ENCODE data around the gene ERCC3. TPM values are rescaled to one million over a fixed set of nuclear protein-coding genes. Genes with fewer than 3 reads are reported as not detected.

Gene ERCC3
- total and polyA plus RNA-seq, 5 donors from 2014 or later, result 21.3 to 50.2 (median 25.4) TPM

DNA sequence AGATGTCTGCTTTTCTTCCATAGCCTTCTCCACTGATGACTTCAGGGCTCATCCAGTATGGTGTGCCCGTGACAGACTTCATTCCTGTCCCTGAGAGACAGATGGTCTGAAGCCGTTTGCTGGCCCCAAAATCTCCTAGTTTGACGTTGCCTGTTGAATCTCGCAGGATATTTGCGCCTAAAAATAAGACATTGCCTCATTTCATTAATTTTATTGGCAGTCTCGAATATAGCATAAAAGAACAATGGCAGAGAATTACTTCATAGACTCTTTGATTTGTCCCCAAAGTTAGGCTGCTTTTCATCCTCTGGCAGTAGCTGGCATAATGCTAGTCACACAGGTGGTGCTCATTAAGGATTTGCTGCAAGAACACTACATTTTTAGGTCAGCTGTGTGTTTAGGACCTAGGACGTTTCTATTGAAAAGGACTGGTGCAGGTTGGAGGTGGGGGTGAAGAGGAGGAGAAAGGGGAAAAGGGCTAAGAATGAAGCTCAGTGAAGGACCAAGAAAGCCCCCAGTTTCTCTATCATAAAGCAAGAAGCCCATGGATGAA lies 14.7 kb upstream of the ERCC3 start:
- Mint-ChIP-seq H3K27ac (no peak overlapping the region), H3K9me3 (no peaks in the 10 kb centered on the region), H3K36me3 (peaks cover 38% of the 10 kb centered on the region), H3K27me3 (no peaks in the 10 kb centered on the region), H3K4me1 (peaks cover 0 to 2% (median 0%) of the 10 kb centered on the region in 4 donors), H3K4me3 (no peak overlapping the region)
- H3K36me3 ChIP-seq (ENCODE audit: control insufficient read depth, insufficient read depth, low read length), result peaks cover 64% of the 10 kb centered on the region
- no peaks in the 10 kb centered on the region for H3K27me3 ChIP-seq (ENCODE audit: control insufficient read depth, insufficient read depth, low read length)
- H3K9me3 ChIP-seq (ENCODE audit: control insufficient read depth in 2 of 2, low read length in 2 of 2), result no peaks in the 10 kb centered on the region
- no peak overlapping the region for H3K27ac ChIP-seq (ENCODE audit: insufficient read depth, low read length, poor library complexity, severe bottlenecking)
- H3K4me1 ChIP-seq (ENCODE audit: control insufficient read depth, insufficient read depth, low read length, poor library complexity, severe bottlenecking), result no peaks in the 10 kb centered on the region
- H3K4me3 ChIP-seq (ENCODE audit: low read depth, low read length), result no peak overlapping the region
- no peak for DNase-seq
- no peak for ATAC-seq (ENCODE audit: low read depth in 2 of 2)

DNA sequence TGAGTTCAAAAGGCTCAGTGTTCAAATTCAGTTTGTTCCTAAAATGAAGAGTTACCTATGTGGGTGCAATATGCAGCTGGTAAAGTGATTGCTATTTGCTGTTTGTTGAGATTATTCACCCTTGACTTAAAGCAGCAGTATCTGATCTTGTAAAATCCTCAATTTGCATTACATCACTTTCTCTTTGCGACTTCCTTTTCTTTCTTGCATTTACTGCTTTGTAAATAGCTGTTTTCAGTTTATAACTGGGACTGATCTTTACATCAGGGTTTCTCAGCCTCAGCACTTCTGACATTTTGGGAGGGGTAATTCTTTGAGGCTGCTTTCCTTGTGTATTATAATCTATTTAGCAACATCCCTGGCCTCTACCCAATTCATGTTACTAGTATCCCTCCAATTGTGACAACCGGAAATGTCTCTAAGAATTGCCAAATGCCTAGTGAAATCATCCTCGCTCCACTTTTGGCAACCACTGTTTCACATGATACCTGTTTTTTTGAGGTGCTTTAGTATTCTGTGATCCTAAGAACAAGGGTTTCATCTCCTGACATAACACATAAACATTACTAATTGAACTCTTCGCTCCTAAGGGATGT lies 12.1 kb upstream of the ERCC3 start:
- ATAC-seq (ENCODE audit: low read depth in 2 of 2) (no peak), DNase-seq (no peak)
- Histone ChIP-seq H3K4me3 (ENCODE audit: low read depth, low read length) (no peak overlapping the region), H3K9me3 (ENCODE audit: control insufficient read depth in 2 of 2, low read length in 2 of 2) (no peaks in the 10 kb centered on the region), H3K4me1 (ENCODE audit: control insufficient read depth, insufficient read depth, low read length, poor library complexity, severe bottlenecking) (no peaks in the 10 kb centered on the region), H3K27ac (ENCODE audit: insufficient read depth, low read length, poor library complexity, severe bottlenecking) (no peak overlapping the region), H3K36me3 (ENCODE audit: control insufficient read depth, insufficient read depth, low read length) (peaks cover 44% of the 10 kb centered on the region), H3K27me3 (ENCODE audit: control insufficient read depth, insufficient read depth, low read length) (no peaks in the 10 kb centered on the region)
- no peaks in the 10 kb centered on the region for H3K27me3 Mint-ChIP-seq
- no peak overlapping the region for H3K4me3 Mint-ChIP-seq
- no peaks in the 10 kb centered on the region for H3K9me3 Mint-ChIP-seq
- peaks cover 0 to 1% (median 0%) of the 10 kb centered on the region in 4 donors for H3K4me1 Mint-ChIP-seq
- peak overlapping the region in 2 of 3 donors; percentile 20 to 65 for H3K27ac Mint-ChIP-seq
- H3K36me3 Mint-ChIP-seq, result peaks cover 18% of the 10 kb centered on the region

DNA sequence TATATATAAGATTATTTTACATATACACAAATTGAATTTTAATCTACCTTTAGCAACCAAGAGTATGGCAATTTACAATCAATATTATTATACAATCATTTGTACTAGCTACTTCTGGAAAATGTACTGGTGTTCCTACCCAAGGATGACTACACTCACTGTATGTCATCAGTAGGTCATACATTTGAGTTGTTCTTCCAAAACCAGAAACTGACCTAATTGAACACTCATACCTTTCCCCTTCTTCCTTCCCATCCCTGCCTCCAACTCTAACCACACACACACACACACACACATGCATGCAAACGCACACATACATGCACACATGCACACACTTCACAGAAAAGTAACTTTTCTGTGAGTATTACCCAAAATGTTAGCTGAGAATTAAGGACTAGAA lies 8.2 kb upstream of the ERCC3 start:
- no peak overlapping the region for H3K27ac ChIP-seq (ENCODE audit: insufficient read depth, low read length, poor library complexity, severe bottlenecking)
- Mint-ChIP-seq H3K36me3 (peaks cover 3% of the 10 kb centered on the region), H3K27me3 (no peaks in the 10 kb centered on the region), H3K4me1 (peaks cover 0 to 1% (median 0%) of the 10 kb centered on the region in 4 donors), H3K4me3 (no peak overlapping the region), H3K27ac (peak overlapping the region in 2 of 3 donors; percentile 39 to 48), H3K9me3 (no peaks in the 10 kb centered on the region)
- ATAC-seq (ENCODE audit: low read depth in 2 of 2), result no peak
- no peak for DNase-seq
- H3K27me3 ChIP-seq (ENCODE audit: control insufficient read depth, insufficient read depth, low read length), result no peaks in the 10 kb centered on the region
- no peaks in the 10 kb centered on the region for H3K9me3 ChIP-seq (ENCODE audit: control insufficient read depth in 2 of 2, low read length in 2 of 2)
- H3K4me3 ChIP-seq (ENCODE audit: low read depth, low read length), result no peak overlapping the region
- H3K4me1 ChIP-seq (ENCODE audit: control insufficient read depth, insufficient read depth, low read length, poor library complexity, severe bottlenecking), result no peaks in the 10 kb centered on the region
- peaks cover 15% of the 10 kb centered on the region for H3K36me3 ChIP-seq (ENCODE audit: control insufficient read depth, insufficient read depth, low read length)

DNA sequence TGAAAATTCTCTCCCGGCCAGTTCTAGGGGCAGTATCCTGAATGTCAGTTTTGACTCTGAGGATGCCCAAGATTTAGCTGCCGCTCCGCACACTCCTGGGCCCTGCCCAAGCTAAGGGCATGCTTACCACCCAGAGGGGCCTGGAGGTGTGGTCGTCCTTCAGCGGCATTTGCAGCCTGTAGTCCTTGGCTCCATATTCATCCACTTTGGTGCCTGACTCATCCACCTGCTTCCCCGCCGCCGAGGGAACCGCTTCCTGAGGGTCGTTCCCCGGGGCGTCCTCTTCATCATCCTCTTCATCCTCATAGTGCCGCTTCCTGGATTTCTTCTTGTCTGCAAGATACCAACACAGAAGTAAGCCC lies 577 bp downstream of the ERCC3 start:
- Mint-ChIP-seq H3K36me3 (peaks cover 41% of the 10 kb centered on the region), H3K9me3 (no peaks in the 10 kb centered on the region), H3K4me3 (peak overlapping the region; percentile 95 to 98 (median 98)), H3K27ac (peak overlapping the region; percentile 74 to 98 (median 98)), H3K4me1 (peaks cover 18 to 50% (median 28%) of the 10 kb centered on the region in 4 donors), H3K27me3 (no peaks in the 10 kb centered on the region)
- Histone ChIP-seq H3K9me3 (ENCODE audit: control insufficient read depth in 2 of 2, low read length in 2 of 2) (no peaks in the 10 kb centered on the region), H3K4me1 (ENCODE audit: control insufficient read depth, insufficient read depth, low read length, poor library complexity, severe bottlenecking) (peaks cover 18% of the 10 kb centered on the region), H3K27me3 (ENCODE audit: control insufficient read depth, insufficient read depth, low read length) (no peaks in the 10 kb centered on the region), H3K4me3 (ENCODE audit: low read depth, low read length) (peak overlapping the region; percentile 94), H3K36me3 (ENCODE audit: control insufficient read depth, insufficient read depth, low read length) (peaks cover 38% of the 10 kb centered on the region), H3K27ac (ENCODE audit: insufficient read depth, low read length, poor library complexity, severe bottlenecking) (peak overlapping the region; percentile 80)
- no peak for ATAC-seq (ENCODE audit: low read depth in 2 of 2)
- no peak for DNase-seq

DNA sequence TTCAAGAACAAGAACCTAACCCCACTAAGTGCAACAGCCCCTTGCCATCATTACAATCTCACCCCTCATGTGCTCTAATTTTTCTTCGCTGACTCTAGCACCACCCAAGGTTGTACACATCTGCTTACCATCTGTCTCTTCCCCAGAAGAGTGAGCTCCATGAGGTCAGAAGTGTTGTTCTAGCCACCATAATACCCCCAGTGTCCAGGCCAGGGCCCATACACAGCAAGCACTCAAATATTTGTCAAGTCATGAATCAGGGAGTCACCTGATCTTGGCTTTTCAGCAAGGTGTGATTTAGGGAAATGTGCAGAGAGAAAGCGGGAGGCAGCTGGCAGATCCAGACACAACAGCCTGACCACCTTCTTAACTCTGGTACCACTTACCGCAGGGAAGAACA lies 5.7 kb downstream of the ERCC3 start:
- DNase-seq, result no peak
- H3K27ac ChIP-seq (ENCODE audit: insufficient read depth, low read length, poor library complexity, severe bottlenecking), result no peak overlapping the region
- ATAC-seq (ENCODE audit: low read depth in 2 of 2), result no peak
- H3K9me3 ChIP-seq (ENCODE audit: control insufficient read depth in 2 of 2, low read length in 2 of 2), result no peaks in the 10 kb centered on the region
- H3K4me1 ChIP-seq (ENCODE audit: control insufficient read depth, insufficient read depth, low read length, poor library complexity, severe bottlenecking), result peaks cover 9% of the 10 kb centered on the region
- H3K4me1 Mint-ChIP-seq, result peaks cover 21 to 53% (median 31%) of the 10 kb centered on the region in 4 donors
- peaks cover 0 to 8% (median 0%) of the 10 kb centered on the region in 7 donors for H3K9me3 Mint-ChIP-seq
- H3K36me3 Mint-ChIP-seq, result peaks cover 80% of the 10 kb centered on the region
- H3K27me3 ChIP-seq (ENCODE audit: control insufficient read depth, insufficient read depth, low read length), result no peaks in the 10 kb centered on the region
- no peaks in the 10 kb centered on the region for H3K27me3 Mint-ChIP-seq
- no peak overlapping the region for H3K4me3 ChIP-seq (ENCODE audit: low read depth, low read length)
- no peak overlapping the region for H3K4me3 Mint-ChIP-seq
- peaks cover 87% of the 10 kb centered on the region for H3K36me3 ChIP-seq (ENCODE audit: control insufficient read depth, insufficient read depth, low read length)
- peak overlapping the region; percentile 32 to 74 (median 66) for H3K27ac Mint-ChIP-seq

DNA sequence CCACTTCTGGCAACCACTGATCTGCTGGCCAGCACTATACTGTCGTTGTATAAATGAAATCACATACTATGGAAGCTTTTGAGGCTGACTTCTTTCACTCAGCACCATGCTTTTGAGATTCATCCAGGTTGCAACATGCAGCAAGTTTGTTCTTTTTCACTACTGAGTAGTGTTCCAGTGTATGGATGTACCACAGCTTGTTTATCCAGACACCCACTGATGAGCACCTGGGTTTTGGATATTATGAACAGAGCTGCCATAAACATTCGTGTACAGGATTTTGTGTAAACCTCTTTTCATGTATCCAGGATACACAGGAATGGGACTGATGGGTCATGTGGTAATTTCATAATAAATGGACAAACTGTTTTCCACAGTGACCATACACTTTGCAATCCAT lies 10.7 kb downstream of the ERCC3 start:
- no peaks in the 10 kb centered on the region for H3K4me1 ChIP-seq (ENCODE audit: control insufficient read depth, insufficient read depth, low read length, poor library complexity, severe bottlenecking)
- DNase-seq (no peak), ATAC-seq (ENCODE audit: low read depth in 2 of 2) (no peak)
- no peaks in the 10 kb centered on the region for H3K27me3 ChIP-seq (ENCODE audit: control insufficient read depth, insufficient read depth, low read length)
- H3K27me3 Mint-ChIP-seq, result no peaks in the 10 kb centered on the region
- H3K4me1 Mint-ChIP-seq, result peaks cover 22 to 40% (median 31%) of the 10 kb centered on the region in 4 donors
- H3K9me3 ChIP-seq (ENCODE audit: control insufficient read depth in 2 of 2, low read length in 2 of 2), result no peaks in the 10 kb centered on the region
- H3K27ac Mint-ChIP-seq, result no peak overlapping the region
- no peak overlapping the region for H3K4me3 Mint-ChIP-seq
- peaks cover 85% of the 10 kb centered on the region for H3K36me3 Mint-ChIP-seq
- no peak overlapping the region for H3K4me3 ChIP-seq (ENCODE audit: low read depth, low read length)
- no peak overlapping the region for H3K27ac ChIP-seq (ENCODE audit: insufficient read depth, low read length, poor library complexity, severe bottlenecking)
- peaks cover 87% of the 10 kb centered on the region for H3K36me3 ChIP-seq (ENCODE audit: control insufficient read depth, insufficient read depth, low read length)
- H3K9me3 Mint-ChIP-seq, result peaks cover 0 to 8% (median 0%) of the 10 kb centered on the region in 7 donors

DNA sequence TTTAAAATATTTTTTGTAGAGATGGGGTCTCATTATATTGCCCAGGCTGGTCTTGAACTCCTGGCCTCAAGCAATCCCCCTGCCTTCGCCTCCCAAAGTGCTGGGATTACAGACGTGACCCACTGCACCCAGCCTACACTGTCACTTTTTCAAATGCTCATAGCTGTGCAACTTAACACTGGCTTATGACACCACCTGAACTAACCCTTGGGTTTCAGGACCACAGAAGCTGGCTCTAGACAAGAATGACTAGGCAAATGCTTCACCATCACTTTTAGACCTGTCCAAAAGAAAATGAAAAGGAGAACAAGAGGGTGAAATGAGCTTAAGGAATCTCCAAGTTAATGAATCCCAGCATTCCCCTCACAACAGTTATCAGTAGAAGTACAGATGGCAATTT lies 13.3 kb downstream of the ERCC3 start:
- H3K27me3 Mint-ChIP-seq, result no peaks in the 10 kb centered on the region
- peak overlapping the region in 1 of 4 donors; percentile 68 for H3K4me3 Mint-ChIP-seq
- no peaks in the 10 kb centered on the region for H3K4me1 ChIP-seq (ENCODE audit: control insufficient read depth, insufficient read depth, low read length, poor library complexity, severe bottlenecking)
- no peaks in the 10 kb centered on the region for H3K9me3 ChIP-seq (ENCODE audit: control insufficient read depth in 2 of 2, low read length in 2 of 2)
- DNase-seq (no peak), ATAC-seq (ENCODE audit: low read depth in 2 of 2) (no peak)
- H3K36me3 Mint-ChIP-seq, result peaks cover 86% of the 10 kb centered on the region
- peaks cover 0 to 8% (median 0%) of the 10 kb centered on the region in 7 donors for H3K9me3 Mint-ChIP-seq
- H3K27ac Mint-ChIP-seq, result peak overlapping the region in 1 of 3 donors; percentile 3
- no peak overlapping the region for H3K27ac ChIP-seq (ENCODE audit: insufficient read depth, low read length, poor library complexity, severe bottlenecking)
- no peaks in the 10 kb centered on the region for H3K27me3 ChIP-seq (ENCODE audit: control insufficient read depth, insufficient read depth, low read length)
- peaks cover 29 to 54% (median 39%) of the 10 kb centered on the region in 4 donors for H3K4me1 Mint-ChIP-seq
- no peak overlapping the region for H3K4me3 ChIP-seq (ENCODE audit: low read depth, low read length)
- H3K36me3 ChIP-seq (ENCODE audit: control insufficient read depth, insufficient read depth, low read length), result peaks cover 82% of the 10 kb centered on the region

DNA sequence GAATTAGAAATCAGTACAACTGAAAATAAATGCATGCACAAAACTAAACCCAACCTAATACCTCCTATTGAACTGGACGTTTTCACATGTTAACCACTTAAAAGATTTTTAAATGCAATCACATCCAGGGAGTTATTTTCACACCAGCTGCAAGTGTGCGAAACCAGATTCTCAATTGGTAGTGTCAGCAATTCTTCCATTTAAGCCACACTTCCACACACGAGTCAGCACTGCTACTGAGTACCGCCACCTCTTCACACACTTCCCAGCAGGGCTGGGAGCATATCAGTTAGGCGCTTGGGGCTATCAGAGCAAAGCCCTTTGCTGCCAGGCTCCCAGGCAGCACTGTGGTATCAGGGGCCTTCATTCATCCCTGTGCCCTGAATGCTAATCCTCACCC lies 14.2 kb downstream of the ERCC3 start:
- no peak overlapping the region for H3K4me3 Mint-ChIP-seq
- no peaks in the 10 kb centered on the region for H3K27me3 Mint-ChIP-seq
- no peaks in the 10 kb centered on the region for H3K9me3 ChIP-seq (ENCODE audit: control insufficient read depth in 2 of 2, low read length in 2 of 2)

More for the DNA sequence above, 14.2 kb downstream of the ERCC3 start:
- H3K4me3 ChIP-seq (ENCODE audit: low read depth, low read length), result no peak overlapping the region
- H3K4me1 Mint-ChIP-seq, result peaks cover 31 to 55% (median 42%) of the 10 kb centered on the region in 4 donors
- H3K9me3 Mint-ChIP-seq, result peaks cover 0 to 8% (median 0%) of the 10 kb centered on the region in 7 donors
- DNase-seq (no peak), ATAC-seq (ENCODE audit: low read depth in 2 of 2) (no peak)
- no peak overlapping the region for H3K27ac ChIP-seq (ENCODE audit: insufficient read depth, low read length, poor library complexity, severe bottlenecking)
- peaks cover 87% of the 10 kb centered on the region for H3K36me3 Mint-ChIP-seq
- no peaks in the 10 kb centered on the region for H3K27me3 ChIP-seq (ENCODE audit: control insufficient read depth, insufficient read depth, low read length)
- peaks cover 79% of the 10 kb centered on the region for H3K36me3 ChIP-seq (ENCODE audit: control insufficient read depth, insufficient read depth, low read length)
- H3K27ac Mint-ChIP-seq, result peak overlapping the region in 1 of 3 donors; percentile 3
- H3K4me1 ChIP-seq (ENCODE audit: control insufficient read depth, insufficient read depth, low read length, poor library complexity, severe bottlenecking), result no peaks in the 10 kb centered on the region
